ENCODE measurements around the gene RANBP1. TPM values are rescaled to one million over a fixed set of nuclear protein-coding genes. Genes with fewer than 3 reads are reported as not detected.

Gene RANBP1
- total and polyA plus RNA-seq, 2 of the 13 experiments (the other 11 are each of a cell fraction or from before 2014, with no cell fraction given), result 181 to 492 TPM

- TF ChIP-seq NCOA2 (CRISPR knock-in tag; IDR thresholded peaks at IDR 0.05), result peak; percentile 77
- peak; percentile 94 for TF ChIP-seq POLR2G (IDR thresholded peaks at IDR 0.05; ENCODE audit: low read depth, low read length)
- TF ChIP-seq PHB2 (IDR thresholded peaks at IDR 0.05; ENCODE audit: partially characterized antibody), result no peak
- TF ChIP-seq ZNF562 (CRISPR knock-in tag; IDR thresholded peaks at IDR 0.05; ENCODE audit: borderline replicate concordance), result peak; percentile 67
- TF ChIP-seq AKAP8 (CRISPR knock-in tag; IDR thresholded peaks at IDR 0.05), result peak; percentile 66; the same call in 1 of the 2 replicates
- TF ChIP-seq ZSCAN9 (CRISPR knock-in tag; IDR thresholded peaks at IDR 0.05; ENCODE audit: borderline replicate concordance), result peak; percentile 83
- 0 out of 2 replicates have a peak, but pooled peaks have one; percentile 56 for TF ChIP-seq ZNF280B (CRISPR knock-in tag; IDR thresholded peaks at IDR 0.05; ENCODE audit: borderline replicate concordance)
- TF ChIP-seq NR2C2 (CRISPR knock-in tag; IDR thresholded peaks at IDR 0.05; ENCODE audit: borderline replicate concordance), result peak; percentile 73; the same call in 1 of the 2 replicates
- TF ChIP-seq ZNF101 (CRISPR knock-in tag; IDR thresholded peaks at IDR 0.05; ENCODE audit: borderline replicate concordance, low read depth), result 0 out of 2 replicates have a peak, but pooled peaks have one; percentile 67
- TF ChIP-seq AFF4 (CRISPR knock-in tag; IDR thresholded peaks at IDR 0.05), result peak; percentile 55; the same call in 1 of the 2 replicates
- peak; percentile 57 for TF ChIP-seq CREM (IDR thresholded peaks at IDR 0.05)
- TF ChIP-seq CREM (CRISPR knock-in tag; IDR thresholded peaks at IDR 0.05), result no peak
- no peak for TF ChIP-seq PREB (CRISPR knock-in tag; IDR thresholded peaks at IDR 0.05)
- TF ChIP-seq MAX (IDR thresholded peaks at IDR 0.05), result peak; percentile 97
- TF ChIP-seq CCDC6 (CRISPR knock-in tag; IDR thresholded peaks at IDR 0.05), result peak; percentile 92
- no peak for TF ChIP-seq ZNF280D (CRISPR knock-in tag; IDR thresholded peaks at IDR 0.05)
- peak; percentile 59 for TF ChIP-seq SUZ12 (IDR thresholded peaks at IDR 0.05; ENCODE audit: low read depth, low read length)
- peak; percentile 87; the same call in 1 of the 2 replicates for TF ChIP-seq HOXA3 (CRISPR knock-in tag; IDR thresholded peaks at IDR 0.05)
- TF ChIP-seq ZSCAN25 (CRISPR knock-in tag; IDR thresholded peaks at IDR 0.05), result 0 out of 2 replicates have a peak, but pooled peaks have one; percentile 44
- TF ChIP-seq SNAPC2 (CRISPR knock-in tag; IDR thresholded peaks at IDR 0.05), result 0 out of 2 replicates have a peak, but pooled peaks have one; percentile 78
Observed at GRCh38 chr22:20079745-20080444, 36.0 kb upstream of the RANBP1 start, which contains the start of gene DGCR8 (continued).
